ENCODE measurements around the gene STARD3.

The STARD3 gene

DNA sequence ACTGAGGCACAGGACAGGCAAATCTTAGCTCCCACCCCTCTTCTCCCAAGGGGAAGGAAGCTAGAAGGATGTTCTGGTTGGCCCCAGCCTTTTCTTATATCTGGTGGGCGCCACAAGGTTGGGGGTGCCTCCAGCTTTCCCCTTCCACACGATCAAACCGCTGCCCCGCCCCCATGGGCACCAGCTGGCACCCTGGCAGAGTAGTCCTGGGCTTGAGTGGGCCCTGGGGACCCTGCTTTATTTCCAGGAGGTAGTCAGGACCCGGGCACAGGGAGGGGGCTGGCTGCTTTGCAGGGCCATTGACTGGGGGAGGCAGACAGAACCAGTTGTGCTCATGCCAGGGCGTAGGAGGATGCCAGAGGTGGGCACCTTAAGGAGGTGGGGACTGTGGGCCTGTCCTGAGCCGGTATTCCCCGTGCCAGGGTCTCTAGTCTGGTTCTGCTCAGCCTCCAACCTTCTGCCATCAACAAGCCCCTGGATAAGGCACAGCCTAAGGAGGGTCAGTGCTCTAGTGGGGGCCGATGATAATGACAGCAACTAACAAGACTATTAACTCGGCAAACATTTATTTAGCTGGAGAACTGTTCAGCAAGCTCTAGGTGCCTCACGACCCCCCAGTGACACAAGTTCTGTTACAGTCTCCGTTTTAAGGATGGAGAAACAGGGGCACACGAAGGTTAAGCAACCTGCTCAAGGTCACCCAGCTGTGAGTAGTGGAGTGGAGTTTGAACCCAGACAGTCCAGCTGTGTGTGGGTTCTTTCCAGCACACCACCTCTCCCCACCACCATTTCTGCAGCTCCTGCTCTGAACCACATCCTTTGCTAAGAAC is 17.8 kb upstream of the STARD3 start:
- no peak for DNase-seq (ENCODE audit: extremely low read depth in 1 of 2, low read depth in 1 of 2)

GRCh38 chr17:39619786-39620101 is 17.2 kb upstream of the STARD3 start:
- DNase-seq (ENCODE audit: extremely low read depth in 1 of 2, low read depth in 1 of 2), result no peak

- peak; percentile 66 to 72 for DNase-seq (ENCODE audit: extremely low read depth in 1 of 2, low read depth in 1 of 2)
Observed at GRCh38 chr17:39621523-39622379, 15.2 kb upstream of the STARD3 start.

- DNase-seq (ENCODE audit: extremely low read depth in 1 of 2, low read depth in 1 of 2), result peak; percentile 29 to 45
Observed at GRCh38 chr17:39622380-39623006, 14.5 kb upstream of the STARD3 start.

- DNase-seq (ENCODE audit: extremely low read depth in 1 of 2, low read depth in 1 of 2), result peak; percentile 63 to 82
Observed at GRCh38 chr17:39623356-39623950, 13.5 kb upstream of the STARD3 start.

- DNase-seq (ENCODE audit: extremely low read depth in 1 of 2, low read depth in 1 of 2), result no peak
Observed at GRCh38 chr17:39624313-39624712, 12.6 kb upstream of the STARD3 start.

GRCh38 chr17:39625198-39625785 is 11.7 kb upstream of the STARD3 start:
- no peak for DNase-seq (ENCODE audit: extremely low read depth in 1 of 2, low read depth in 1 of 2)

DNA sequence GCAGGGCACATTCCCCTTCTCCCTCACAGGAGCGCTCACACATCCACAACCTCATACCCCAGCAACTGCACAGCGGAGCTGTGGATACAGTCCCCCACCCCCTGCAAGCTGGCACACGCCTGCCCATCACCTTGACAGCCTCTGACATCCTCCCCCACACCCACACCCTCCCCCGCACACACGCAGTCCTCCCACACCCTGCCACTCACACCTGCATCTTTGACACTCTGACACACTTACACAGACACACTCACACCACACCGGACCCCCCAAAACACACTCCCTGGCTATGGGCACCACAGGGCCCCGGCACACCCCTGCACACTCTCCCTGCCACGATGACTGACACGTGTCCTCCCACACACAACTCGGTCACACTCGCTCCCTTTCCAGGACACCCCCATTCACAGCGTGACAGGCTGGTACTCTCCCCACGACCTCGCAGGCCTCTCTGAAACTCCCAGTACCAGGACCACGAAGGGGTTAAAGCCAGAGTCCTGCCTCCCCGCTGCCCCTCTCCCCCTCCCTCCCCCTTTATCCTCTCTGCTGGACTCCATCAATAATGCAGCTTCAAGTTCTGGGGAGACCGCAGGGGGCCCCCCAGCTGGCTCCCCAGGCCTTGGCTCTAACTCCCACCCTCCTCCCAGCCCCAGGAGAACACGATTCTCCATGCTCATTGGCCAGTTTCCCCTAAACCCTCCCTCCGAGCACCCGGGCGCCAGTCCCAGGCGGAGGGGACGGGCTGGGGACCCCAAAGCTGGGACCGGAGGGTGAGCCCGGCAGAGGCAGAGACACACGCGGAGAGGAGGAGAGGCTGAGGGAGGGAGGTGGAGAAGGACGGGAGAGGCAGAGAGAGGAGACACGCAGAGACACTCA is 10.5 kb upstream of the STARD3 start, which contains the start of gene PPP1R1B:
TSS of gene PPP1R1B (plus strand) at position 782 of the 876 bp plus-strand sequence. CDS start 441 bp downstream, outside the sequence.
- DNase-seq (ENCODE audit: extremely low read depth in 1 of 2, low read depth in 1 of 2), result no peak

GRCh38 chr17:39627047-39627711 is 9.8 kb upstream of the STARD3 start:
- no peak for DNase-seq (ENCODE audit: extremely low read depth in 1 of 2, low read depth in 1 of 2)

GRCh38 chr17:39627712-39628516 is 9.0 kb upstream of the STARD3 start:
- no peak for DNase-seq (ENCODE audit: extremely low read depth in 1 of 2, low read depth in 1 of 2)

DNA sequence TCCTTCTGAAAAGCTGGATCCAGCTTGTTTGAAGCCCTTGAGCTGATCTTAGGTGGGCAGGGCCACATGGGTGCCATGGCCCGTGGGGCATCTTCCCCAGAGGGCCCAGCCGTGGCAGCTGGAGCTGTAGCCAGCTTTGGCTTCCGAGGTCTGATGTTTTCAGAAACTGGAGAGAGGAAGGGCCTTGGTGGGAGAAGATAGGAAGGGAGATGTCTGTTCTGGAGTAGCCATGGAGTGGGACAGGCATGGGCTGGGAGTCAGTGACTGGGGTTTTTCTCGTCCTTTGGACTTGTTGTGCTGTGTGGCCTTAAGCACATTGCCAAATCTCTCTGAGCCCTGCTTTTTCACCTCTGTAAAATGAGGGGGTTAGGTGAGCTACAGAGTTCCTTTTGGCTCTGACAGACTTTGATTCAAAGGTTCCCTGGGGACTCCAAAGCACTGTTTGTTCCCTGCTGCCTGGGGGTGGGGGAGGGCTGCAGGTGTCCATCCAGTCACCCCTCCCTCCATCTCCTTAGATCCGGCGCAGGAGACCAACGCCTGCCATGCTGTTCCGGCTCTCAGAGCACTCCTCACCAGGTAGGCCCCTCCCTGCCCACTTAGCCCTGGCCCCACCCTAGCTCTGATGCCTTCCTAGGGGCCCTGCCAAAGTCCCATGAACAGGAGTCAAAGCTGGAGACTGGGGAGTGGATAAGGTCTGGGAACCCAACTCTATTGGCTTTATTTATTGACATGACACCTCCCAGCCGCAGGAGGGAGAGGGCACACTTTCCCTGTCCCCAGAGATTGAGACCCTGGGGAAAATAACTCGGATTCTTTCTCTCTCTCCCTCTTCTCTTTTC is 8.1 kb upstream of the STARD3 start:
- DNase-seq (ENCODE audit: extremely low read depth in 1 of 2, low read depth in 1 of 2), result no peak

DNA sequence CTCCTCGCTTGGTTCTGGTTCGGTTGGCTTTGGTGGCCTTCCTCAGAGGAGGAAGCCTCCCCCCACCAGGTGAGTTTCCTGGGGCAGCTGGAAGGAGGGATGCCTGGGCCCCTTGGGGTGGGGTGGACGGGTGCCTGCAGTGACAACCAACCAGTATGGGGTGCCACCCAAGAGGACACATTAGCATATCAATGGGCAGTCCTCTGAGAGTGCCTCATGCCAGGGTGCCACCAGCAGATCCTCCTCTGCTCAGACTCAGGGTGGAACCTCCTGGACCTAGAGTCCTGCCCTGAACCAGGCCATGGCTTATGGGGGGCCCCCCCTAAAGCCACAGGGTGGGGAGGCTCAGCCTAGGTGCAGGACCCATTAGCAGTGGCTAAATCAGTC is 7.5 kb upstream of the STARD3 start:
- DNase-seq (ENCODE audit: extremely low read depth in 1 of 2, low read depth in 1 of 2), result no peak

GRCh38 chr17:39629898-39630297 is 7.0 kb upstream of the STARD3 start:
- DNase-seq (ENCODE audit: extremely low read depth in 1 of 2, low read depth in 1 of 2), result no peak

DNA sequence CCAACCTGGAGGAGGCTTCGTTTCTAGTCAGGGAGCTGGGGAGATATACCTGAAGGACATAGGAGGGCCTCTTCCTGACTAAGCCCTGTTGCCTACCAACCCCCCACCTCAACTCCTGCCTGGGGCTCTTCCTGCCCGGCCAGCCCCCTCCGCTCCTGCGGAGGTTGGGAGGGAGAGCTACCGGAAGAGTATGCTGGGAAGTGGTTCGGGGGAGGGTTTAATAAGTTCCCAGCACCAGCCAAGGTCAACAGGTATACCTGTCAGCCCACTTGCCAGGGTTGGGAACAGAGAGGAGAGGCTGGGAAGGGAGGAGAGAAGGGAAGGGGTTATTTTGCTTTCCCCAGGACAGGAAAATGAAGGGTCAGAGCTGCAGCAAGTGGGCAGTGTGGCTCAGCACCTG is 5.5 kb upstream of the STARD3 start:
- no peak for DNase-seq (ENCODE audit: extremely low read depth in 1 of 2, low read depth in 1 of 2)

- no peak for DNase-seq (ENCODE audit: extremely low read depth in 1 of 2, low read depth in 1 of 2)
Observed at GRCh38 chr17:39632153-39632941, 4.6 kb upstream of the STARD3 start.

DNA sequence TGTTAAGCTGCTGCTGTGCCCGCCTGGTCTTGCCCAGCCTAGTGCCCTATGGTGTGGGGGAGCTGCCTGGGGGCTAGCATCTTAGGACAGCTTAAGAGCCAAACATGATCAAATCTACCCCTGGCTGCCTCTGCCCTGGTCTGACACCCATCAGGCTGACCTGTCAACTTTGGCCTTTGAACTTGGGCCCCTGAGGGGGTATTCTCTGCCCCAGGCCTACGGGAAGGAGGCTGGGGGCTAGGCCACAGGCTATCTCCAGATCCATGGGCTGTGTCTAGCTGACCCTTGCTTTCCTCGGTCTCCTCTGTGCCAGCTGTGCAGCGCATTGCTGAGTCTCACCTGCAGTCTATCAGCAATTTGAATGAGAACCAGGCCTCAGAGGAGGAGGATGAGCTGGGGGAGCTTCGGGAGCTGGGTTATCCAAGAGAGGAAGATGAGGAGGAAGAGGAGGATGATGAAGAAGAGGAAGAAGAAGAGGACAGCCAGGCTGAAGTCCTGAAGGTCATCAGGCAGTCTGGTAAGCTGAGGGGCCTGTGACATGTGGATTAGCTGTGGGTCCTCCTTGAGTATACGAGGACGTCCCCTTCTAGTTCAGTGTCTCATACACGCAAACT is 3.3 kb upstream of the STARD3 start:
- DNase-seq (ENCODE audit: extremely low read depth in 1 of 2, low read depth in 1 of 2), result no peak
